Endothelial cell (in vitro differentiated cells): ENCODE results near the gene COQ9. TPM values are rescaled to one million over a fixed set of nuclear protein-coding genes. Genes with fewer than 3 reads are reported as not detected.

ENCODE experiments used
- DNase-seq: peaks from one replicate; pipeline ENCODE4 v3.0.0; 2021; ENCODE audit warnings: low spot score
- H3K27ac Mint-ChIP-seq: one replicate; pipeline ENCODE4 v1.8.0; 2021; ENCODE audit warnings: mixed read lengths, inconsistent platforms; ENCODE audit not compliant: unreplicated experiment
- H3K27me3 Mint-ChIP-seq: one replicate; pipeline ENCODE4 v1.8.0; 2021; ENCODE audit warnings: mild to moderate bottlenecking, moderate library complexity, mixed read lengths, inconsistent platforms; ENCODE audit not compliant: unreplicated experiment
- H3K36me3 Mint-ChIP-seq: one replicate; pipeline ENCODE4 v1.8.0; 2021; ENCODE audit warnings: mild to moderate bottlenecking, low read depth, mixed read lengths, inconsistent platforms; ENCODE audit not compliant: unreplicated experiment
- H3K4me1 Mint-ChIP-seq: one replicate; pipeline ENCODE4 v1.8.0; 2021; ENCODE audit warnings: mild to moderate bottlenecking, mixed read lengths, inconsistent platforms; ENCODE audit not compliant: unreplicated experiment
- H3K4me3 Mint-ChIP-seq: one replicate; pipeline ENCODE4 v1.8.0; 2021; ENCODE audit warnings: mild to moderate bottlenecking, mixed read lengths, inconsistent platforms; ENCODE audit not compliant: unreplicated experiment
- H3K9me3 Mint-ChIP-seq: one replicate; pipeline ENCODE4 v1.8.0; 2021; ENCODE audit warnings: mixed read lengths, inconsistent platforms; ENCODE audit not compliant: unreplicated experiment
- CTCF ChIP-seq: fragments of 200-600 bp; sonication (generic); IDR thresholded peaks from one replicate; pipeline ENCODE4 v1.5.0; 2021; ENCODE audit warnings: antibody characterized with exemption; ENCODE audit not compliant: unreplicated experiment
- total RNA-seq: library from RNA; stranded (reverse); fragmentation: NEBNext Ultra II Directional; extraction: Animal tissue kit (Norgen Biotek cat#: 25700); gene quantifications from one replicate; pipeline ENCODE4 v1.2.1, GENCODE V29; 2021; ENCODE audit not compliant: unreplicated experiment

Gene COQ9
- total RNA-seq, 1 donor from 2014 or later = 23.1 TPM

DNA sequence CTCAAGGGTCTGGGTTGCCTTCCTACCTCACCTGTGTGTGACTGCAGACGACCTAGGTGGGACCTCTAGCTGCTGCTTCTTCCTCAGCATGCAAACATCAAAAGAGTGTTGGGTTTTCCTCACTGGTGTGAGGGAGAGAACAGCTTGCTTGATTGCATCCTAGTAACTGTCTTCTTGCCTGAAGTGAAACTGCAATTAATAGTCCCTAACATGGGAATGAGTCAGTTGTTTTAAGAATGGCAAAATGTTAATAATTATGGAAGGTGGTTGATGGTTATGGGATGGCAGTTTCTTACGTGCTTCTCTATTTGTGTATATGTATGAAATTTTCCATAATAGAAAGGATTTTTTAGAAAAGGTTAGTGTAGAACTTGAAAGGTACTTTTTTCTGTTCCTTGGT lies 21.1 kb downstream of the COQ9 start:
- H3K27ac Mint-ChIP-seq = no peak overlapping the region
- H3K27me3 Mint-ChIP-seq = peaks cover 4% of the 10 kb centered on the region
- no peak for TF ChIP-seq CTCF
- H3K9me3 Mint-ChIP-seq = no peaks in the 10 kb centered on the region
- H3K36me3 Mint-ChIP-seq = peaks cover 39% of the 10 kb centered on the region
- no peak for DNase-seq
- peaks cover 6% of the 10 kb centered on the region for H3K4me1 Mint-ChIP-seq
- H3K4me3 Mint-ChIP-seq = no peak overlapping the region

- no peak for DNase-seq
- Mint-ChIP-seq H3K4me1 (peaks cover 4% of the 10 kb centered on the region), H3K27ac (no peak overlapping the region), H3K27me3 (peaks cover 4% of the 10 kb centered on the region), H3K4me3 (no peak overlapping the region), H3K36me3 (peaks cover 39% of the 10 kb centered on the region), H3K9me3 (no peaks in the 10 kb centered on the region)
- no peak for TF ChIP-seq CTCF
These were observed 21.8 kb downstream of the COQ9 start for GRCh38 chr16:57469046-57469445.

DNA sequence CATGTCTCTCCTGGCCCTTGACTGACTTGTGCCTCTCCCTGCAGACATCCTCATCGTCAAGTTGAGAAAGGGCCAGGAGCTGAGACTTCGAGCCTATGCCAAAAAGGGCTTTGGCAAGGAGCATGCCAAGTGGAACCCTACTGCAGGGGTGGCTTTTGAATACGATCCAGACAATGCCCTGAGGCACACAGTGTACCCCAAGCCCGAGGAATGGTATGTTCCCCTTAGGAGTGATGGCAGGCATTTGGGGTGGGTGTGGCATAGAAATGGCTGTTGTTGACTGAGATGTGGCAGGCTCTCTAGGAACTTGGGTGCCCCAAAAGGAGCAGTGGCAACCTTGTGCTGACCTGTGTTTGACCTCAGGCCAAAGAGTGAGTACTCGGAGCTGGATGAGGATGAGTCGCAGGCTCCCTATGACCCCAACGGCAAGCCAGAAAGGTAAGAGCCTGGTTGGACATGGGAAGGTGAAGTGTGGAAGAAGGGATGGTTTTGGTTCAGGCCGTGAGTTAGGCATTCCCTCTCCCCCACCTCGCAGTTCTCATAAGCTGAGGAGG lies 22.7 kb downstream of the COQ9 start:
- Mint-ChIP-seq H3K36me3 (peaks cover 39% of the 10 kb centered on the region), H3K4me3 (no peak overlapping the region), H3K4me1 (peaks cover 10% of the 10 kb centered on the region), H3K27me3 (peaks cover 4% of the 10 kb centered on the region), H3K27ac (no peak overlapping the region), H3K9me3 (no peaks in the 10 kb centered on the region)
- no peak for TF ChIP-seq CTCF
- DNase-seq = no peak

- H3K36me3 Mint-ChIP-seq = peaks cover 39% of the 10 kb centered on the region
- H3K9me3 Mint-ChIP-seq = no peaks in the 10 kb centered on the region
- peaks cover 4% of the 10 kb centered on the region for H3K27me3 Mint-ChIP-seq
- DNase-seq = no peak
- no peak overlapping the region for H3K27ac Mint-ChIP-seq
- no peak for TF ChIP-seq CTCF
- H3K4me1 Mint-ChIP-seq = peaks cover 14% of the 10 kb centered on the region
- no peak overlapping the region for H3K4me3 Mint-ChIP-seq
These were observed 23.4 kb downstream of the COQ9 start for GRCh38 chr16:57470711-57471110.

DNA sequence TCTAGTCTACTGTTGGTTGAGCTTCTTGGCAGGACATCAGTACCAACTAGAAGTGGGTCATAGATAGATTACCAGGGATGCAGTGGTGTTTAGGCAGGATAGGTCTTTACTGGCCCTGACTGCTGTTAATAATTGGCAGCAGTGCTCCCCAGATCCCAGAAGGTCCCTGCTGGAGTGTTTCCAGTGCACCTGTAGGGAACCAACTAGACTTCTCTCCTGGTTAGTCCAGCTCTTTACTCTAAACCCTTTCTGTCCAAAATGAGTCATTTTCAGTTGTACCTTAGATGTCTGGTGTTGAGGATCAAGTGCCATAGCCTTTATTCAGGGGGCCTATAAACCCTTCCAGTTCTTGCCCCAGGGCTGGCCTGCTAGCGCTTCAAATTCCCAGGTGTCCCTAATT lies 23.9 kb downstream of the COQ9 start:
- DNase-seq = no peak
- Mint-ChIP-seq H3K27me3 (peaks cover 4% of the 10 kb centered on the region), H3K4me1 (peaks cover 17% of the 10 kb centered on the region), H3K27ac (no peak overlapping the region), H3K4me3 (no peak overlapping the region), H3K9me3 (no peaks in the 10 kb centered on the region), H3K36me3 (peaks cover 34% of the 10 kb centered on the region)
- TF ChIP-seq CTCF = no peak
